OCI-LY7 (cell line): ENCODE data around the gene SELENOM.

Experiments
- EZH2phosphoT487 ChIP-seq: fragments of 200-600 bp; sonication (generic); IDR thresholded peaks from 2 replicates; pipeline ENCODE4 v1.6.1; 2018; ENCODE audit warnings: low read depth, borderline replicate concordance, mild to moderate bottlenecking, mixed run types, antibody characterized with exemption, low read length, moderate library complexity, mixed read lengths
- TF ChIP-seq, protein P1 (sequence below): fragments of 200-600 bp; sonication (generic); conservative IDR thresholded peaks from 2 replicates; pipeline ENCODE4 v1.5.1; 2014; ENCODE audit warnings: mild to moderate bottlenecking, antibody characterized with exemption, low read length, moderate library complexity, mixed read lengths

- TF ChIP-seq, protein P1, sequence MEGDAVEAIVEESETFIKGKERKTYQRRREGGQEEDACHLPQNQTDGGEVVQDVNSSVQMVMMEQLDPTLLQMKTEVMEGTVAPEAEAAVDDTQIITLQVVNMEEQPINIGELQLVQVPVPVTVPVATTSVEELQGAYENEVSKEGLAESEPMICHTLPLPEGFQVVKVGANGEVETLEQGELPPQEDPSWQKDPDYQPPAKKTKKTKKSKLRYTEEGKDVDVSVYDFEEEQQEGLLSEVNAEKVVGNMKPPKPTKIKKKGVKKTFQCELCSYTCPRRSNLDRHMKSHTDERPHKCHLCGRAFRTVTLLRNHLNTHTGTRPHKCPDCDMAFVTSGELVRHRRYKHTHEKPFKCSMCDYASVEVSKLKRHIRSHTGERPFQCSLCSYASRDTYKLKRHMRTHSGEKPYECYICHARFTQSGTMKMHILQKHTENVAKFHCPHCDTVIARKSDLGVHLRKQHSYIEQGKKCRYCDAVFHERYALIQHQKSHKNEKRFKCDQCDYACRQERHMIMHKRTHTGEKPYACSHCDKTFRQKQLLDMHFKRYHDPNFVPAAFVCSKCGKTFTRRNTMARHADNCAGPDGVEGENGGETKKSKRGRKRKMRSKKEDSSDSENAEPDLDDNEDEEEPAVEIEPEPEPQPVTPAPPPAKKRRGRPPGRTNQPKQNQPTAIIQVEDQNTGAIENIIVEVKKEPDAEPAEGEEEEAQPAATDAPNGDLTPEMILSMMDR = no peak
- no peak for TF ChIP-seq EZH2phosphoT487
Observed at GRCh38 chr22:31103899-31104694, 3.3 kb downstream of the SELENOM start.
